ENCODE data around the gene ATG10. TPM values are rescaled to one million over a fixed set of nuclear protein-coding genes. Genes with fewer than 3 reads are reported as not detected.

Gene ATG10
- total and polyA plus RNA-seq, 2 of the 8 experiments (the other 6 are each of a cell fraction or from before 2014, with no cell fraction given), result 3.7 to 8.8 TPM

DNA sequence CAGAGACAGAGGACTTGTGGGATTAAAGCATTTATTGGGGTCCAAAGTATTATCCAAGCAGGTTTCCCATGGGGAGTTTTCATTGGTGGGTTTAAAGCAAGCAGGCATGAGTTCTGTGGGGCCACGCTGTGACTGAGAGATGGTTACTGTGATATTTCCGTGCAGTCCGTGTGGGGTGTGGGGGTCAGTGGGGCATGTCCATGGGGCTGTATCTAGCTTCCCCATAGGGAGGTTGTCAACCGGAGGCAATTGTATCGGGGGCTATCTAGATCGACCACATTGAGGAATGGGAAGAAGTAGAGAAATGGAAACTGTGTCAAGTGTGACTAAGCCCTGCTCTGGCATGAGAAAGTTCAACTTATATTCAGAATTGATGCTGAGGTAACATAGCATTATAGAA lies 313.4 kb downstream of the ATG10 start:
- Histone ChIP-seq H3K79me1 (ENCODE audit: low read depth, low read length) (no peaks in the 10 kb centered on the region; the same call in 1 of the 2 replicates), H2BK5ac (ENCODE audit: low read depth, low read length) (no peak overlapping the region), H2BK15ac (ENCODE audit: low read length) (no peak overlapping the region), H3K4ac (replicated peaks; ENCODE audit: insufficient read length, low read depth, low read length) (no peak overlapping the region), H3K27me3 (replicated peaks in 1 of 4; ENCODE audit: control insufficient read depth in 3 of 4, extremely low read depth in 1 of 4, insufficient read depth in 3 of 4, low read length in 3 of 4) (peaks cover 0 to 1% (median 0%) of the 10 kb centered on the region in 4 experiments; a peak in 1 of 7 replicates), H3K36me3 (ENCODE audit: control insufficient read depth in 2 of 4, insufficient read depth in 4 of 4, low read length in 3 of 4) (no peaks in the 10 kb centered on the region), H3K23me2 (ENCODE audit: low read depth, low read length) (no peaks in the 10 kb centered on the region), H2BK12ac (ENCODE audit: low read depth, low read length) (no peak overlapping the region), H3K18ac (ENCODE audit: extremely low read depth, low read length) (no peak overlapping the region), H3K56ac (replicated peaks; ENCODE audit: insufficient read length, low read depth, low read length) (no peak overlapping the region), H2AFZ (ENCODE audit: low read length) (no peak overlapping the region), H4K8ac (ENCODE audit: extremely low read depth, insufficient read depth, low read length) (no peak overlapping the region), H2AK5ac (ENCODE audit: low read depth, low read length) (no peak overlapping the region), H2BK20ac (ENCODE audit: low read length) (no peak overlapping the region), H3K23ac (ENCODE audit: insufficient read length) (no peak overlapping the region), H3K14ac (ENCODE audit: insufficient read length) (no peak overlapping the region), H3K27ac (ENCODE audit: low read depth, low read length) (no peak overlapping the region), H3K9me3 (ENCODE audit: insufficient read depth in 2 of 2, low read depth in 1 of 2, low read length in 1 of 2) (no peaks in the 10 kb centered on the region), H3K79me2 (ENCODE audit: control insufficient read depth in 1 of 2, insufficient read depth in 2 of 2, low read length in 2 of 2) (no peaks in the 10 kb centered on the region), H3K9ac (replicated peaks in 1 of 4; ENCODE audit: extremely low read depth in 1 of 4, low read depth in 3 of 4, low read length in 3 of 4) (no peak overlapping the region), H4K20me1 (replicated peaks in 1 of 2; ENCODE audit: control insufficient read depth in 1 of 2, insufficient read depth in 2 of 2, low read length in 2 of 2) (no peaks in the 10 kb centered on the region), H3K4me1 (replicated peaks in 1 of 4; ENCODE audit: control insufficient read depth in 3 of 4, insufficient read depth in 4 of 4, low read length in 3 of 4) (peaks cover 0 to 3% (median 0%) of the 10 kb centered on the region in 4 experiments; a peak in 1 of 7 replicates), H2BK120ac (replicated peaks; ENCODE audit: low read depth, low read length) (no peak overlapping the region), H4K5ac (ENCODE audit: insufficient read length, low read depth, low read length) (no peak overlapping the region), H4K91ac (replicated peaks; ENCODE audit: insufficient read length, low read length) (no peak overlapping the region), H3K4me2 (ENCODE audit: insufficient read depth in 1 of 2, low read depth in 2 of 2, low read length in 2 of 2) (no peak overlapping the region), H3K4me3 (ENCODE audit: extremely low read depth in 1 of 4, insufficient read depth in 2 of 4, low read depth in 3 of 4, low read length in 4 of 4) (no peak overlapping the region)
- ChIA-PET CTCF (ENCODE audit: partially characterized antibody) (no interaction called here), POLR2A (ENCODE audit: partially characterized antibody) (interaction anchor here (1.5 to 2.5 kb wide), 3 partner anchors 8 to 12 kb away, joined by 3 to 10 read pairs (median 6); no protein-coding TSS in a partner anchor)
- no peak for FAIRE-seq
- WGBS, 2 experiments (ENCODE audit: extremely low coverage in 1 of 2, insufficient coverage in 1 of 2, insufficient read length in 1 of 2, insufficient replicate concordance in 2 of 2, low coverage in 1 of 2, low lambda C conversion rate in 2 of 2, missing lambda C conversion rate in 1 of 2), result 96% methylated on average over 6 of the region's 6 CpGs; no CpG with 5 or more reads in 1 of the 2 experiments
- DNase-seq (ENCODE audit: low read depth in 1 of 2, low spot score in 2 of 2), result no peak
- no peak for TF ChIP-seq BRCA1 (IDR thresholded peaks at IDR 0.05; ENCODE audit: low read depth, low read length)
- TF ChIP-seq NRF1 (IDR thresholded peaks at IDR 0.05; ENCODE audit: low read depth, low read length), result no peak
- no peak for TF ChIP-seq RBBP5 (IDR thresholded peaks at IDR 0.05; ENCODE audit: borderline replicate concordance, low read depth, low read length)
- no peak for TF ChIP-seq GABPA (IDR thresholded peaks at IDR 0.05; ENCODE audit: borderline replicate concordance, insufficient read depth, low read length)
- no peak for TF ChIP-seq NANOG (IDR thresholded peaks at IDR 0.05; ENCODE audit: insufficient read depth, low read depth, low read length, poor library complexity, severe bottlenecking)
- TF ChIP-seq CREB1 (IDR thresholded peaks at IDR 0.05), result no peak
- no peak for TF ChIP-seq CBX8 (IDR thresholded peaks at IDR 0.05; ENCODE audit: borderline replicate concordance, low read depth, low read length)
- TF ChIP-seq SP4 (IDR thresholded peaks at IDR 0.05; ENCODE audit: low read length), result no peak
- no peak for TF ChIP-seq JUN (IDR thresholded peaks at IDR 0.05; ENCODE audit: low read depth, low read length)
- TF ChIP-seq POLR2A (IDR thresholded peaks at IDR 0.05; ENCODE audit: control extremely low read depth in 1 of 2, low read depth in 2 of 2, low read length in 2 of 2), result no peak
- no peak for TF ChIP-seq SAP30 (IDR thresholded peaks at IDR 0.05; ENCODE audit: insufficient read depth, insufficient replicate concordance, low read length)
- no peak for TF ChIP-seq CBX5 (IDR thresholded peaks at IDR 0.05; ENCODE audit: low read depth, low read length)
- TF ChIP-seq, protein P1, sequence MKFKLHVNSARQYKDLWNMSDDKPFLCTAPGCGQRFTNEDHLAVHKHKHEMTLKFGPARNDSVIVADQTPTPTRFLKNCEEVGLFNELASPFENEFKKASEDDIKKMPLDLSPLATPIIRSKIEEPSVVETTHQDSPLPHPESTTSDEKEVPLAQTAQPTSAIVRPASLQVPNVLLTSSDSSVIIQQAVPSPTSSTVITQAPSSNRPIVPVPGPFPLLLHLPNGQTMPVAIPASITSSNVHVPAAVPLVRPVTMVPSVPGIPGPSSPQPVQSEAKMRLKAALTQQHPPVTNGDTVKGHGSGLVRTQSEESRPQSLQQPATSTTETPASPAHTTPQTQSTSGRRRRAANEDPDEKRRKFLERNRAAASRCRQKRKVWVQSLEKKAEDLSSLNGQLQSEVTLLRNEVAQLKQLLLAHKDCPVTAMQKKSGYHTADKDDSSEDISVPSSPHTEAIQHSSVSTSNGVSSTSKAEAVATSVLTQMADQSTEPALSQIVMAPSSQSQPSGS (IDR thresholded peaks at IDR 0.05; ENCODE audit: low read length), result no peak

All from H1 (cell line).